HG02981 (cell line): ENCODE measurements around the gene SALL2.

ENCODE experiments used
- ATAC-seq: cut with Tn5 transposase; IDR thresholded peaks from one replicate; pipeline ENCODE4 v1.9.1; 2021; ENCODE audit warnings: mild to moderate bottlenecking, moderate library complexity; ENCODE audit not compliant: unreplicated experiment

Gene SALL2

GRCh38 chr14:21528381-21529348 lies 2.5 kb upstream of the SALL2 start:
- no peak for ATAC-seq

- no peak for ATAC-seq
Observed at GRCh38 chr14:21527318-21527679, 1.2 kb upstream of the SALL2 start.

GRCh38 chr14:21526672-21527317 lies 649 bp upstream of the SALL2 start:
- no peak for ATAC-seq

GRCh38 chr14:21525571-21525961 lies 580 bp downstream of the SALL2 start:
- ATAC-seq = no peak

GRCh38 chr14:21524575-21525490 lies 1.3 kb downstream of the SALL2 start:
- ATAC-seq = no peak

- ATAC-seq = no peak
Observed at GRCh38 chr14:21523203-21523602, 2.9 kb downstream of the SALL2 start.

GRCh38 chr14:21521501-21521900 lies 4.6 kb downstream of the SALL2 start:
- ATAC-seq = no peak

GRCh38 chr14:21520767-21521166 lies 5.4 kb downstream of the SALL2 start:
- ATAC-seq = no peak

- ATAC-seq = no peak
Observed at GRCh38 chr14:21518725-21519124, 7.4 kb downstream of the SALL2 start.

- ATAC-seq = no peak
Observed at GRCh38 chr14:21514341-21514740, 11.8 kb downstream of the SALL2 start.

GRCh38 chr14:21510735-21511657 lies 15.2 kb downstream of the SALL2 start, which contains the start of gene METTL3:
Gene METTL3 (minus strand): TSS chr14:21511340. CDS start chr14:21511223, 117 bp downstream.
- ATAC-seq = peak; percentile 98

GRCh38 chr14:21509432-21510143 lies 16.6 kb downstream of the SALL2 start:
- no peak for ATAC-seq

GRCh38 chr14:21506557-21506956 lies 19.6 kb downstream of the SALL2 start:
- no peak for ATAC-seq

- peak; percentile 74 for ATAC-seq
Observed at GRCh38 chr14:21505012-21505553, 21.1 kb downstream of the SALL2 start.

- ATAC-seq = no peak
Observed at GRCh38 chr14:21503376-21503775, 22.8 kb downstream of the SALL2 start.

GRCh38 chr14:21501568-21501967 lies 24.6 kb downstream of the SALL2 start:
- ATAC-seq = no peak

GRCh38 chr14:21498540-21499526 lies 27.3 kb downstream of the SALL2 start:
- ATAC-seq = no peak

- no peak for ATAC-seq
Observed at GRCh38 chr14:21496453-21496852, 29.7 kb downstream of the SALL2 start.
